Gastrocnemius medialis (tissue), 4 donors: ENCODE data around the gene ADCY2.

Experiments used
- POLR2A ChIP-seq, 2 donors: fragments of 450-650 bp; IDR thresholded peaks; one replicate each; pipeline ENCODE4 v1.6.1; 2017; ENCODE audit warnings: antibody characterized with exemption in 2 of 2, mild to moderate bottlenecking in 2 of 2, moderate library complexity in 2 of 2
- TF ChIP-seq, protein P1 (sequence below), 5 experiments: fragments of 450-650 bp in 3 of 5; fragments of 200-600 bp in 2 of 5; sonication (generic) in 2 of 5; IDR thresholded peaks in 4 of 5; conservative IDR thresholded peaks in 1 of 5; 1 replicate in 4 of 5; 2 replicates in 1 of 5; pipeline ENCODE4 v1.5.1; 2016 to 2019; ENCODE audit warnings: antibody characterized with exemption in 5 of 5, mild to moderate bottlenecking in 3 of 5, moderate library complexity in 3 of 5

DNA sequence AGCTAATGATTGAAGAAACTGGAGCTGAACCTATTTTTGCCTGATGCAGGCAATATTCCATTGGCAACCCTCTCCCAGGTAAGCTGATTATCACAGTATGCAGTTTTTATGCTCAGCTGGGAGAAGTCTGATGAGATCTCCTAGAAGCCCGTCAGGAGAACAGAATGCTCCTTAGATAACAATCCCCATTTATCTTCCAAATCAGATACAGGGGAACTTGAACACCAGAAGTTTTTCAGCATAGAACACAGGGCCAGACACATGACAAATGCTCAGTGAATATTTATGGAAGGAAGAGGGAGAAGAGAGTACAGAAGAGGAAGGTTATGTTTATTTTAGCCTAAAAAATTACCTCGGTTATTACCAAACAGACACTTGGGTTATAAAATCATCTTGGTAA lies 417.1 kb downstream of the ADCY2 start:
- no peak for TF ChIP-seq POLR2A (IDR thresholded peaks at IDR 0.05)
- TF ChIP-seq, protein P1, sequence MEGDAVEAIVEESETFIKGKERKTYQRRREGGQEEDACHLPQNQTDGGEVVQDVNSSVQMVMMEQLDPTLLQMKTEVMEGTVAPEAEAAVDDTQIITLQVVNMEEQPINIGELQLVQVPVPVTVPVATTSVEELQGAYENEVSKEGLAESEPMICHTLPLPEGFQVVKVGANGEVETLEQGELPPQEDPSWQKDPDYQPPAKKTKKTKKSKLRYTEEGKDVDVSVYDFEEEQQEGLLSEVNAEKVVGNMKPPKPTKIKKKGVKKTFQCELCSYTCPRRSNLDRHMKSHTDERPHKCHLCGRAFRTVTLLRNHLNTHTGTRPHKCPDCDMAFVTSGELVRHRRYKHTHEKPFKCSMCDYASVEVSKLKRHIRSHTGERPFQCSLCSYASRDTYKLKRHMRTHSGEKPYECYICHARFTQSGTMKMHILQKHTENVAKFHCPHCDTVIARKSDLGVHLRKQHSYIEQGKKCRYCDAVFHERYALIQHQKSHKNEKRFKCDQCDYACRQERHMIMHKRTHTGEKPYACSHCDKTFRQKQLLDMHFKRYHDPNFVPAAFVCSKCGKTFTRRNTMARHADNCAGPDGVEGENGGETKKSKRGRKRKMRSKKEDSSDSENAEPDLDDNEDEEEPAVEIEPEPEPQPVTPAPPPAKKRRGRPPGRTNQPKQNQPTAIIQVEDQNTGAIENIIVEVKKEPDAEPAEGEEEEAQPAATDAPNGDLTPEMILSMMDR (IDR thresholded peaks at IDR 0.05 in 4 of 5, conservative IDR thresholded peaks at IDR 0.05 in 1 of 5): no peak
